Measurements from ENCODE around the gene ISLR2.

ISLR2 gene

GRCh38 chr15:74171965-74172541 is 41.7 kb downstream of the ISLR2 start:
- TF ChIP-seq EZH2 (IDR thresholded peaks at IDR 0.05; ENCODE audit: borderline replicate concordance, low read length), result no peak
- no peak for TF ChIP-seq CTCF (IDR thresholded peaks at IDR 0.05; ENCODE audit: low read length)
- no peaks in the 10 kb centered on the region for H3K9me3 ChIP-seq (ENCODE audit: low read length)
- no peaks in the 10 kb centered on the region for H3F3A ChIP-seq (ENCODE audit: insufficient read depth, low read length)
- H3K4me1 ChIP-seq (ENCODE audit: insufficient read depth, low read length, severe bottlenecking), result no peaks in the 10 kb centered on the region
- no peak overlapping the region for H3K4me2 ChIP-seq (ENCODE audit: low read length)
- H3K9ac ChIP-seq (ENCODE audit: low read length), result no peak overlapping the region
- H3K79me2 ChIP-seq (ENCODE audit: insufficient read depth, low read length), result no peaks in the 10 kb centered on the region
- H2AFZ ChIP-seq (ENCODE audit: low read length), result no peak overlapping the region
- no peaks in the 10 kb centered on the region for H4K20me1 ChIP-seq (ENCODE audit: insufficient read depth, low read length)
- H3K36me3 ChIP-seq (ENCODE audit: insufficient read depth, low read length), result no peaks in the 10 kb centered on the region
- no peak overlapping the region for H3K4me3 ChIP-seq (ENCODE audit: low read depth, low read length, poor library complexity, severe bottlenecking)
- H3K27me3 ChIP-seq (ENCODE audit: insufficient read depth, low read length), result no peaks in the 10 kb centered on the region
- H3K9me2 ChIP-seq (ENCODE audit: low read depth, low read length), result no peaks in the 10 kb centered on the region
- no peak overlapping the region for H3K27ac ChIP-seq (ENCODE audit: low read depth, low read length, poor library complexity, severe bottlenecking)

GRCh38 chr15:74172701-74173379 is 42.5 kb downstream of the ISLR2 start:
- Histone ChIP-seq H3K36me3 (ENCODE audit: insufficient read depth, low read length) (no peaks in the 10 kb centered on the region), H2AFZ (ENCODE audit: low read length) (no peak overlapping the region), H4K20me1 (ENCODE audit: insufficient read depth, low read length) (no peaks in the 10 kb centered on the region), H3K4me1 (ENCODE audit: insufficient read depth, low read length, severe bottlenecking) (no peaks in the 10 kb centered on the region), H3K9me2 (ENCODE audit: low read depth, low read length) (no peaks in the 10 kb centered on the region), H3K79me2 (ENCODE audit: insufficient read depth, low read length) (no peaks in the 10 kb centered on the region), H3K27me3 (ENCODE audit: insufficient read depth, low read length) (0 out of 2 replicates have a peak, but pooled peaks cover 2% of the 10 kb centered on the region), H3K9ac (ENCODE audit: low read length) (no peak overlapping the region), H3K4me2 (ENCODE audit: low read length) (no peak overlapping the region), H3K4me3 (ENCODE audit: low read depth, low read length, poor library complexity, severe bottlenecking) (no peak overlapping the region), H3F3A (ENCODE audit: insufficient read depth, low read length) (no peaks in the 10 kb centered on the region), H3K27ac (ENCODE audit: low read depth, low read length, poor library complexity, severe bottlenecking) (no peak overlapping the region), H3K9me3 (ENCODE audit: low read length) (no peaks in the 10 kb centered on the region)
- TF ChIP-seq EZH2 (IDR thresholded peaks at IDR 0.05; ENCODE audit: borderline replicate concordance, low read length) (no peak), CTCF (IDR thresholded peaks at IDR 0.05; ENCODE audit: low read length) (no peak)

DNA sequence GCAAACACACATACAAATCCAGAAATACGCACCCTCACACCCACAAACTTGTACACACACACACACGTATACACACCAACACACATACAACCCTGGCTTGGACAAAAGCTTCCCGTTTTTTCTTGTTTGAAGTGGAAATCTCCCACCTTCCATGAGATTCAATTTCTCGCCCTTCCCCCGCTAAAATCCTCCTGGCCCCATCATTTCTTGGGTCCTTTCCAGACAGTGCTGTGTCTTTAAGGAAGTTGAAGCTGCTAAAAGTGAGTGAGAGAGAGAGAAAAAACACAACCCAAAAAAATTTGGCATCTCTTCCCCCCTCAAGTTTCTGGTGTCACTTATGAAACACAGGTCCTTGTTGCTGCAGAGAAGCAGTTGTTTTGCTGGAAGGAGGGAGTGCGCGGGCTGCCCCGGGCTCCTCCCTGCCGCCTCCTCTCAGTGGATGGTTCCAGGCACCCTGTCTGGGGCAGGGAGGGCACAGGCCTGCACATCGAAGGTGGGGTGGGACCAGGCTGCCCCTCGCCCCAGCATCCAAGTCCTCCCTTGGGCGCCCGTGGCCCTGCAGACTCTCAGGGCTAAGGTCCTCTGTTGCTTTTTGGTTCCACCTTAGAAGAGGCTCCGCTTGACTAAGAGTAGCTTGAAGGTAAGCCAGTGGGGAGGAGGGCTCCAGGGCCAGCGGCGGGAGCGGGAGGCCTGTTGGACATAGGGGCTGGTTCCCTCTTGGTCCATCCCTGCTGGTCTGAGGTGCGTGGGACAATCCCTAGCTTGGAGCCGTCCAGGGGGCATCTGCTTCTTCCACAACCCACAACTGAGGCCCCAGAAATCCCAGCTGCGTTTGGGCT is 43.2 kb downstream of the ISLR2 start, which contains the start of gene ISLR:
TSS of gene ISLR (plus strand) at position 331 of the 839 bp plus-strand sequence. CDS start 1,149 bp downstream, outside the sequence.
- no peaks in the 10 kb centered on the region for H3K9me3 ChIP-seq (ENCODE audit: low read length)
- H3K27ac ChIP-seq (ENCODE audit: low read depth, low read length, poor library complexity, severe bottlenecking), result no peak within 1 kb of the TSS
- H2AFZ ChIP-seq (ENCODE audit: low read length), result no peak within 1 kb of the TSS
- no peaks in the 10 kb centered on the region for H3K36me3 ChIP-seq (ENCODE audit: insufficient read depth, low read length)
- H3F3A ChIP-seq (ENCODE audit: insufficient read depth, low read length), result no peaks in the 10 kb centered on the region
- H3K9me2 ChIP-seq (ENCODE audit: low read depth, low read length), result no peaks in the 10 kb centered on the region
- no peak within 1 kb of the TSS for H3K4me3 ChIP-seq (ENCODE audit: low read depth, low read length, poor library complexity, severe bottlenecking)
- no peaks in the 10 kb centered on the region for H3K4me1 ChIP-seq (ENCODE audit: insufficient read depth, low read length, severe bottlenecking)
- H3K4me2 ChIP-seq (ENCODE audit: low read length), result no peak within 1 kb of the TSS
- no peaks in the 10 kb centered on the region for H3K79me2 ChIP-seq (ENCODE audit: insufficient read depth, low read length)
- H3K27me3 ChIP-seq (ENCODE audit: insufficient read depth, low read length), result 0 out of 2 replicates have a peak, but pooled peaks cover 5% of the 10 kb centered on the region
- H3K9ac ChIP-seq (ENCODE audit: low read length), result no peak within 1 kb of the TSS
- no peaks in the 10 kb centered on the region for H4K20me1 ChIP-seq (ENCODE audit: insufficient read depth, low read length)
- TF ChIP-seq CTCF (IDR thresholded peaks at IDR 0.05; ENCODE audit: low read length), result no peak
- TF ChIP-seq EZH2 (IDR thresholded peaks at IDR 0.05; ENCODE audit: borderline replicate concordance, low read length), result no peak

All from OCI-LY1 (cell line).